H1 (cell line): ENCODE results near the gene POLR1G. TPM values are rescaled to one million over a fixed set of nuclear protein-coding genes. Genes with fewer than 3 reads are reported as not detected.

Experiments
- BACH1 ChIP-seq: IDR thresholded peaks from 2 replicates; pipeline ENCODE4 v1.6.1; 2012; ENCODE audit warnings: low read length, improper control_type of control experiment
- CBX5 ChIP-seq: fragments of 300-800, 300-1000 bp; sonication (generic); IDR thresholded peaks from 2 replicates; pipeline ENCODE4 v1.7.1; 2016; ENCODE audit warnings: antibody characterized with exemption, low read length, low read depth
- EGR1 ChIP-seq: IDR thresholded peaks from 2 replicates; pipeline ENCODE4 v1.6.1; 2011; ENCODE audit warnings: low read depth, low read length, borderline replicate concordance
- EP300 ChIP-seq, 2 experiments: IDR thresholded peaks; 1 replicate in 1 of 2; 2 replicates in 1 of 2; pipeline ENCODE4 v1.6.1; 2011 to 2012; ENCODE audit warnings: low read depth in 2 of 2, low read length in 2 of 2, mild to moderate bottlenecking in 2 of 2, borderline replicate concordance in 1 of 2, inconsistent platforms in 1 of 2, moderate library complexity in 1 of 2
- GABPA ChIP-seq: IDR thresholded peaks from 2 replicates; pipeline ENCODE4 v1.6.1; 2011; ENCODE audit warnings: mild to moderate bottlenecking, low read length, moderate library complexity, borderline replicate concordance; ENCODE audit not compliant: insufficient read depth
- HDAC2 ChIP-seq, 2 experiments: fragments of 300-600 bp in 1 of 2; sonication (generic) in 1 of 2; IDR thresholded peaks; 2 replicates each; pipeline ENCODE4 v1.6.1; 2011 to 2012; ENCODE audit warnings: low read depth in 2 of 2, low read length in 2 of 2, mild to moderate bottlenecking in 2 of 2, moderate library complexity in 2 of 2, borderline replicate concordance in 1 of 2, inconsistent platforms in 1 of 2
- HDAC6 ChIP-seq: IDR thresholded peaks from one replicate; pipeline ENCODE4 v1.7.1; 2012; ENCODE audit warnings: low read depth, mild to moderate bottlenecking, inconsistent platforms, low read length, moderate library complexity
- JUN ChIP-seq: IDR thresholded peaks from 2 replicates; pipeline ENCODE4 v1.6.1; 2011; ENCODE audit warnings: low read depth, mild to moderate bottlenecking, improper control_type of control experiment, low read length
- JUND ChIP-seq: IDR thresholded peaks from 2 replicates; pipeline ENCODE4 v1.6.1; 2011; ENCODE audit warnings: mild to moderate bottlenecking, improper control_type of control experiment, low read length
- KDM1A ChIP-seq: fragments of 200-600, 300-600 bp; sonication (generic); IDR thresholded peaks from 2 replicates; pipeline ENCODE4 v1.7.1; 2016; ENCODE audit warnings: mild to moderate bottlenecking, low read length, borderline replicate concordance
- KDM5A ChIP-seq: fragments of 200-600 bp; IDR thresholded peaks from 2 replicates; pipeline ENCODE4 v1.7.1; 2012; ENCODE audit warnings: mild to moderate bottlenecking, low read length, inconsistent platforms, mixed read lengths
- NRF1 ChIP-seq: IDR thresholded peaks from 2 replicates; pipeline ENCODE4 v1.6.1; 2011; ENCODE audit warnings: mild to moderate bottlenecking, low read depth, low read length, improper control_type of control experiment
- POLR2A ChIP-seq, 2 experiments: IDR thresholded peaks; 1 replicate in 1 of 2; 2 replicates in 1 of 2; pipeline ENCODE4 v1.6.1; 2011; ENCODE audit warnings: low read depth in 2 of 2, low read length in 2 of 2, mild to moderate bottlenecking in 2 of 2; ENCODE audit errors: control extremely low read depth in 1 of 2
- RBBP5 ChIP-seq: IDR thresholded peaks from 2 replicates; pipeline ENCODE4 v1.7.1; 2012; ENCODE audit warnings: low read depth, mild to moderate bottlenecking, inconsistent platforms, low read length, moderate library complexity, borderline replicate concordance
- RXRA ChIP-seq: IDR thresholded peaks from 2 replicates; pipeline ENCODE4 v1.6.1; 2011; ENCODE audit warnings: low read depth, mild to moderate bottlenecking, low read length, moderate library complexity; ENCODE audit not compliant: insufficient read depth
- SAP30 ChIP-seq: fragments of 300-600 bp; sonication (generic); IDR thresholded peaks from 2 replicates; pipeline ENCODE4 v1.7.1; 2012; ENCODE audit warnings: low read length, moderate library complexity, mild to moderate bottlenecking, inconsistent platforms; ENCODE audit not compliant: insufficient read depth, insufficient replicate concordance
- SIX5 ChIP-seq: IDR thresholded peaks from 2 replicates; pipeline ENCODE4 v1.6.1; 2011; ENCODE audit warnings: mild to moderate bottlenecking, low read depth, low read length
- SP4 ChIP-seq: IDR thresholded peaks from 2 replicates; pipeline ENCODE4 v1.6.1; 2012; ENCODE audit warnings: low read length, inconsistent platforms
- SRF ChIP-seq: IDR thresholded peaks from 2 replicates; pipeline ENCODE4 v1.6.1; 2011; ENCODE audit warnings: mild to moderate bottlenecking, low read depth, low read length, moderate library complexity
- SUZ12 ChIP-seq: fragments of 200-600 bp; sonication (generic); IDR thresholded peaks from 2 replicates; pipeline ENCODE4 v1.6.1; 2012; ENCODE audit warnings: mild to moderate bottlenecking, inconsistent platforms, low read length, moderate library complexity, mixed read lengths
- TEAD4 ChIP-seq: IDR thresholded peaks from 2 replicates; pipeline ENCODE4 v1.6.1; 2012; ENCODE audit warnings: low read depth, low read length, inconsistent platforms, mixed read lengths
- polyA plus RNA-seq, 7 experiments: library from polyadenylated mRNA; depleted of rRNA in 3 of 7; stranded (reverse) in 5 of 7; unstranded in 2 of 7; fragments of >200 nt in 5 of 7; fragments of 200-250 nt in 2 of 7; gene quantifications; 1 replicate in 5 of 7; 2 replicates in 1 of 7; 4 replicates in 1 of 7; pipeline versions ENCODE4 v1.2.1 to v1.2.3, GENCODE V29; 2011 to 2013; ENCODE audit warnings: missing spikeins in 2 of 7, mixed read lengths in 2 of 7
- total RNA-seq: library from RNA; stranded (reverse); fragmentation: NEBNext Ultra II Directional; extraction: Animal tissue kit (Norgen Biotek cat#: 25700); gene quantifications from 2 replicates; pipeline ENCODE4 v1.2.1, GENCODE V29; 2021
- TF ChIP-seq, protein P1 (sequence below): IDR thresholded peaks from 2 replicates; pipeline ENCODE4 v1.6.1; 2012; ENCODE audit warnings: inconsistent platforms
- TF ChIP-seq, protein P2 (sequence below): IDR thresholded peaks from 2 replicates; pipeline ENCODE4 v1.6.1; 2012; ENCODE audit warnings: inconsistent platforms

Gene POLR1G
- total and polyA plus RNA-seq, 2 of the 8 experiments (the other 6 are each of a cell fraction or from before 2014, with no cell fraction given) = 16.8 to 34.8 TPM

DNA sequence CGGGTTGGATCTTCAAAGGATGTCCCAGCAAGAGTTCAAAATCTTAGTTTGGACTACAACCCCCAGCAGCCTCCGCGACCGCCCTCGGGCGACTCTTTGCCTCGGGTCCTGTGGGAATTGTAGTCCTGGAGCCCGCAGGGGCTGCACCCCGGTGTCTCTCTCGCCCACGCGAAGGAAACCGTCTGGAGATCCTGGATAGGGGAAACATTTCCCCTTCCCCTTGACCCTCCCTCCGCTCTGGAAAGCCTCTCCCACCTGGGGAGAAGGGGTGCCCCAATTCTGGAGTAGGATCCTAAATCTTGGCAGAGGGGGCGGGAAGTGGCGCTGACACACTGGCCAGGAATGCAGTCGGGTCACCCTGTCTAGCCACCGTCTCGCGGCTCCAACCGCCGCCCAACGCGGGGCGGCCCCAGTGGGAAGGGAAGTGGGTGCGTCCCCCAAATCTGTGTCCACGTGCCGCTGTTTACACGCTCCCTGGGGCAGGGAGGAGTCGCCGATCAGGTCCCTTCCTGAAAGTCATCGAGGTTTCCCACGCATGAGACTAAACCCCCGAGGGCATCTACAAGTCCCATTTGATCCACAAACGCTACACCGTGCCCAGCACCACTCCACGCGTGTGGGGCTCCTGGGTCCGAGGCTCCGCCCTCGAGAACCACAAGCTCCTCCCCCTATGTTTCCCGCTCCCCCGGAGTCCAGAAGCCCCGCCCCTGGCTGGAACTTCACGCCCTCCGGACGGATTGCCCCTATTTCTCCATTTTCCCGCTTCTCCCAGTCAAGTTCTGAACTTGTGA lies 814 bp upstream of the POLR1G start (continued):
- no peak for TF ChIP-seq KDM5A
- TF ChIP-seq JUN = peak; percentile 70; the same call in 1 of the 2 replicates
- peak; percentile 84 for TF ChIP-seq JUND
- no peak for TF ChIP-seq HDAC6
- TF ChIP-seq BACH1 = peak; percentile 87
- peak; percentile 8 to 85; a peak in 2 of 4 replicates for TF ChIP-seq HDAC2 (IDR thresholded peaks at IDR 0.05; ENCODE audit: borderline replicate concordance in 1 of 2, low read depth in 2 of 2, low read length in 2 of 2)
- TF ChIP-seq, protein P1, sequence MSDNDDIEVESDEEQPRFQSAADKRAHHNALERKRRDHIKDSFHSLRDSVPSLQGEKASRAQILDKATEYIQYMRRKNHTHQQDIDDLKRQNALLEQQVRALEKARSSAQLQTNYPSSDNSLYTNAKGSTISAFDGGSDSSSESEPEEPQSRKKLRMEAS = peak; percentile 73; the same call in 1 of the 2 replicates
- TF ChIP-seq EP300 (IDR thresholded peaks at IDR 0.05; ENCODE audit: borderline replicate concordance in 1 of 2, low read depth in 2 of 2, low read length in 2 of 2) = no peak
- peak; percentile 98 for TF ChIP-seq SIX5
- TF ChIP-seq, protein P2, sequence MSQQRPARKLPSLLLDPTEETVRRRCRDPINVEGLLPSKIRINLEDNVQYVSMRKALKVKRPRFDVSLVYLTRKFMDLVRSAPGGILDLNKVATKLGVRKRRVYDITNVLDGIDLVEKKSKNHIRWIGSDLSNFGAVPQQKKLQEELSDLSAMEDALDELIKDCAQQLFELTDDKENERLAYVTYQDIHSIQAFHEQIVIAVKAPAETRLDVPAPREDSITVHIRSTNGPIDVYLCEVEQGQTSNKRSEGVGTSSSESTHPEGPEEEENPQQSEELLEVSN = peak; percentile 74
- TF ChIP-seq RXRA = no peak
- TF ChIP-seq EGR1 = peak; percentile 49
- TF ChIP-seq SUZ12 = no peak
- TF ChIP-seq GABPA = no peak
- peak; percentile 89; the same call in 1 of the 2 replicates for TF ChIP-seq RBBP5
- TF ChIP-seq NRF1 = no peak
- peak; percentile 14 for TF ChIP-seq SAP30
- no peak for TF ChIP-seq CBX5
- no peak for TF ChIP-seq POLR2A (IDR thresholded peaks at IDR 0.05; ENCODE audit: control extremely low read depth in 1 of 2, low read depth in 2 of 2, low read length in 2 of 2)
- peak; percentile 72 for TF ChIP-seq TEAD4
- TF ChIP-seq SRF = no peak
- TF ChIP-seq SP4 = peak; percentile 29; the same call in 1 of the 2 replicates
- TF ChIP-seq KDM1A = 0 out of 2 replicates have a peak, but pooled peaks have one; percentile 14
